Karpas-422 (cell line): ENCODE measurements around the gene CNBP. TPM values are rescaled to one million over a fixed set of nuclear protein-coding genes. Genes with fewer than 3 reads are reported as not detected.

Experiments
- DNase-seq: peaks from one replicate; pipeline ENCODE4 v3.0.0-alpha.2; 2015
- H2AFZ ChIP-seq: fragments of 200-600 bp; sonication (generic); 2 replicates; pipeline ENCODE4 v1.6.1; 2014; ENCODE audit warnings: antibody characterized with exemption, low read length, mixed read lengths
- H3K27ac ChIP-seq: fragments of 200-600 bp; sonication (generic); 2 replicates; pipeline ENCODE4 v1.5.1; 2014; ENCODE audit warnings: mild to moderate bottlenecking, low read length, moderate library complexity
- H3K27me3 ChIP-seq: fragments of 200-600 bp; sonication (generic); 2 replicates; pipeline ENCODE4 v1.6.1; 2014; ENCODE audit warnings: low read length, mixed read lengths
- H3K36me3 ChIP-seq: fragments of 200-600 bp; sonication (generic); 2 replicates; pipeline ENCODE4 v1.6.1; 2014; ENCODE audit warnings: low read length, mixed read lengths; ENCODE audit not compliant: insufficient read depth
- H3K4me1 ChIP-seq: fragments of 200-600 bp; sonication (generic); 2 replicates; pipeline ENCODE4 v1.6.1; 2014; ENCODE audit warnings: mild to moderate bottlenecking, low read length, mixed read lengths
- H3K4me2 ChIP-seq: fragments of 200-600 bp; sonication (generic); 2 replicates; pipeline ENCODE4 v1.6.1; 2014; ENCODE audit warnings: low read length, low read depth, mild to moderate bottlenecking; ENCODE audit not compliant: poor library complexity, severe bottlenecking
- H3K4me3 ChIP-seq: fragments of 200-600 bp; sonication (generic); 2 replicates; pipeline ENCODE4 v1.5.1; 2014; ENCODE audit warnings: mild to moderate bottlenecking, antibody characterized with exemption, low read length, mixed read lengths
- H3K79me2 ChIP-seq: fragments of 200-600 bp; sonication (generic); 2 replicates; pipeline ENCODE4 v1.6.1; 2014; ENCODE audit warnings: mild to moderate bottlenecking, low read length, mixed read lengths
- H3K9ac ChIP-seq: fragments of 200-600 bp; sonication (generic); 2 replicates; pipeline ENCODE4 v1.6.0; 2014; ENCODE audit warnings: low read length
- H3K9me2 ChIP-seq: fragments of 200-600 bp; sonication (generic), shearing (Covaris generic); replicated peaks from 2 replicates; pipeline ENCODE4 v1.6.0; 2014; ENCODE audit warnings: mild to moderate bottlenecking, low read length, moderate library complexity; ENCODE audit not compliant: insufficient read depth
- H3K9me3 ChIP-seq: fragments of 300-700, 200-600 bp; sonication (generic); 2 replicates; pipeline ENCODE4 v1.6.1; 2014; ENCODE audit warnings: low read length, mixed read lengths
- H4K20me1 ChIP-seq: fragments of 200-600 bp; sonication (generic); 2 replicates; pipeline ENCODE4 v1.6.1; 2014; ENCODE audit warnings: mild to moderate bottlenecking, antibody characterized with exemption, low read length, low read depth; ENCODE audit not compliant: insufficient read depth
- total RNA-seq: library from RNA; depleted of rRNA; stranded (reverse); fragments of >200 nt; shearing (Covaris generic); gene quantifications from 2 replicates; pipeline ENCODE4 v1.2.3, GENCODE V29; 2014; ENCODE audit warnings: low replicate concordance

The CNBP gene
- total RNA-seq, 1 experiment from 2014 or later: 276 TPM

DNA sequence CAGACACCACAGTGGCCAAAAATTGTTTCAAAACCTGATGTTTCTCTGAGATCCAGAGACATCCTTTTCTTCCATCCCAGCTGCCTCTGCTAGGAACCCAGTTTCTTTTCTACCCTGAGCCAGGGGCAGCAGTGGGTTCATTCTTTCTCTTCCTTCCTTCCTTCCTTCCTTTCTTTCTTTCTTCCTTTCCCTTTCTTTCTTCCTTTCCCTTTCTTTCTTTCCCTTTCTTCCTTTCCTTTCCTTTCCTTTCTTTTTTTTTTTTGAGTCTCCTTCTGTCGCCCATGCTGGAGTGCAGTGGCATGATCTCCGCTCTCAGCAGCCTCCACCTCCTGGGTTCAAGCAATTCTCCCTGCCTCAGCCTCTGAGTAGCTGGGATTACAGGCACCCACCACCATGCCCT, 35.0 kb upstream of the CNBP start:
- Histone ChIP-seq H3K27me3 (no peaks in the 10 kb centered on the region), H3K36me3 (no peaks in the 10 kb centered on the region), H3K79me2 (no peaks in the 10 kb centered on the region), H2AFZ (no peak overlapping the region), H3K27ac (no peak overlapping the region), H3K9ac (no peak overlapping the region), H3K4me1 (no peaks in the 10 kb centered on the region), H3K9me3 (no peaks in the 10 kb centered on the region), H3K9me2 (no peaks in the 10 kb centered on the region), H3K4me2 (no peak overlapping the region), H3K4me3 (no peak overlapping the region), H4K20me1 (no peaks in the 10 kb centered on the region)
- DNase-seq: no peak

DNA sequence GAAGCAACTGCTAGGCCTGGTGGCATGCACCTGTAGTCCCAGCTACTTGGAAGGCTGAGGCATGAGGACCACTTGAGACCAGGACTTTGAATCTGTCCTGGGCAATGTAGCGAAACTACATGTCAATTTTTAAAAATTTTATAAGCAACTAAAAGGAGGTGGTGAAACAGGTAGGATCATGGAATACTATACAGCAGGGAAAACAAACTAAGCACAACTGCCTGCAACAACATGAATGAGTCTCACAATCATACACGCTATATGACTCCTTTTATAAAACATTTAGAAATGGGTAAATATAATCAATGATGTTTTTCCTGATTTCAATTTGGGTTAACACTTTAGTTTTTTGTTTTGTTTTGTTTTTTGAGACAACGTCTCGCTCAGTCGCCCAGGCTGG, 29.5 kb upstream of the CNBP start:
- H4K20me1 ChIP-seq: no peaks in the 10 kb centered on the region
- no peak for DNase-seq
- no peaks in the 10 kb centered on the region for H3K9me2 ChIP-seq
- no peaks in the 10 kb centered on the region for H3K36me3 ChIP-seq
- no peak overlapping the region for H3K9ac ChIP-seq
- no peaks in the 10 kb centered on the region for H3K27me3 ChIP-seq
- no peaks in the 10 kb centered on the region for H3K9me3 ChIP-seq
- no peak overlapping the region for H3K4me3 ChIP-seq
- H3K27ac ChIP-seq: no peak overlapping the region
- no peaks in the 10 kb centered on the region for H3K79me2 ChIP-seq
- no peak overlapping the region for H2AFZ ChIP-seq
- no peak overlapping the region for H3K4me2 ChIP-seq
- no peaks in the 10 kb centered on the region for H3K4me1 ChIP-seq

DNA sequence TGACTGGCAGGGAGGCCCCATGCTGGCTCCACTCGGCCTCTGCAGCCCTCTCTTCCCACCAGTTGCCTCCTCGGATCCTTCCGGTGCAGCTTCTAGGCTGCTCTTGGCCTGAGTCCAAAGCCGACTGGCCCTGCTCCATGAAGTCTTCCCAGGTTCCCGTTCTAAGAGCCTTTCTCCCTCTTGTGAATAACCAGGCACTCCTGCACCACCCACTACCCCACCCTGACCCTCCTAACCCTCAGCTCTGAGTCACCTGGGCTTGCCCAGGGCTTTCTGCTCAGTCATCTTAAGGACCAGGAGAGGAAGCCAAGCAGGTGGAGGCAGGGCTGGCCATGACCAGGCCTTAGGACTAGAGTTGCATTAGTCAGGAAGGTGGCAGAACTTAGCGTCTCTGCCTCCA, 28.1 kb upstream of the CNBP start:
- Histone ChIP-seq H2AFZ (no peak overlapping the region), H3K4me1 (no peaks in the 10 kb centered on the region), H3K9me2 (no peaks in the 10 kb centered on the region), H3K9ac (no peak overlapping the region), H3K27me3 (no peaks in the 10 kb centered on the region), H3K4me2 (no peak overlapping the region), H3K4me3 (no peak overlapping the region), H3K9me3 (no peaks in the 10 kb centered on the region), H3K79me2 (no peaks in the 10 kb centered on the region), H3K36me3 (no peaks in the 10 kb centered on the region), H3K27ac (no peak overlapping the region), H4K20me1 (no peaks in the 10 kb centered on the region)
- DNase-seq: no peak

DNA sequence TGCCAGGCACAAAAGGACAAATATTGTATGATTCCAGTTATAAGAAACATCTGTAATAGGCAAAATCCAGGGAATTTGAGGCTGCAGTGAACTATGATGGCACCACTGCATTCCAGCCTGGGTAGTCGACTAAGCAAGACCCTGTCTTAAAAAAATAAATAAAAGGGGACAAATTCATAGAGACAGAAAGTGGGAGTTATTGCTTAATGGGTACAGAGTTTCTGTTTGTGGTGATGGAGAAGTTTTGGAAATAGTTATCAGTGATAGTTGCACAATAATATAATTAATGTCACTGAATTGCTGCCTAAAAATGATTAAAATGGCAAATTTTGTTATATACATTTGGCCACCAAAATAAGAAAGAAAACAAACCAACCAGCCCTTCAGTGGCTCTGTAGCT, 27.6 kb upstream of the CNBP start:
- Histone ChIP-seq H3K4me2 (no peak overlapping the region), H3K36me3 (no peaks in the 10 kb centered on the region), H3K9me3 (no peaks in the 10 kb centered on the region), H3K27ac (no peak overlapping the region), H3K27me3 (no peaks in the 10 kb centered on the region), H3K4me1 (no peaks in the 10 kb centered on the region), H3K79me2 (no peaks in the 10 kb centered on the region), H3K9me2 (no peaks in the 10 kb centered on the region), H3K4me3 (no peak overlapping the region), H3K9ac (no peak overlapping the region), H4K20me1 (no peaks in the 10 kb centered on the region), H2AFZ (no peak overlapping the region)
- DNase-seq: no peak

DNA sequence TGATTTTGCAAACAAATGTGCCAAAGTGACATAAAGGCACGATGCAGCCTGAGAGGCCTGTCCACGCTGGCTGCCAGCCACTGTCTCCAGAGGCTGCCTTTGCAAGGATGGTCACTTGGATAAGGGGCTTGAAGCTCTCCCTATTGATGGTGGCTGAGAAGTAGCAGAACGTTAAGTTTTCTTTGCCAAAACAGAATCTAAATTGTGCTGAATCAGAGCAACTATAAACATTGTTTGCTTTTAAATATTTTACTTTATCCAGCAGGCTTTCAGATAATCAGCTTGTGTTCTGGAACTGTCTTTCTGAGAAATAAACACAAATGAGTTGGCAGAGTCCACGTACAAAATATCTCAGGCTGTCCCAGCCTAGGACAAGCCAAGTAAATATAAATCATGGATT, 23.8 kb upstream of the CNBP start:
- no peaks in the 10 kb centered on the region for H3K9me2 ChIP-seq
- H3K36me3 ChIP-seq: no peaks in the 10 kb centered on the region
- H3K9ac ChIP-seq: no peak overlapping the region
- no peak for DNase-seq
- H3K4me3 ChIP-seq: no peak overlapping the region
- no peaks in the 10 kb centered on the region for H3K79me2 ChIP-seq
- no peak overlapping the region for H3K27ac ChIP-seq
- H4K20me1 ChIP-seq: no peaks in the 10 kb centered on the region
- H3K27me3 ChIP-seq: no peaks in the 10 kb centered on the region
- no peaks in the 10 kb centered on the region for H3K4me1 ChIP-seq
- no peak overlapping the region for H3K4me2 ChIP-seq
- no peaks in the 10 kb centered on the region for H3K9me3 ChIP-seq
- no peak overlapping the region for H2AFZ ChIP-seq

DNA sequence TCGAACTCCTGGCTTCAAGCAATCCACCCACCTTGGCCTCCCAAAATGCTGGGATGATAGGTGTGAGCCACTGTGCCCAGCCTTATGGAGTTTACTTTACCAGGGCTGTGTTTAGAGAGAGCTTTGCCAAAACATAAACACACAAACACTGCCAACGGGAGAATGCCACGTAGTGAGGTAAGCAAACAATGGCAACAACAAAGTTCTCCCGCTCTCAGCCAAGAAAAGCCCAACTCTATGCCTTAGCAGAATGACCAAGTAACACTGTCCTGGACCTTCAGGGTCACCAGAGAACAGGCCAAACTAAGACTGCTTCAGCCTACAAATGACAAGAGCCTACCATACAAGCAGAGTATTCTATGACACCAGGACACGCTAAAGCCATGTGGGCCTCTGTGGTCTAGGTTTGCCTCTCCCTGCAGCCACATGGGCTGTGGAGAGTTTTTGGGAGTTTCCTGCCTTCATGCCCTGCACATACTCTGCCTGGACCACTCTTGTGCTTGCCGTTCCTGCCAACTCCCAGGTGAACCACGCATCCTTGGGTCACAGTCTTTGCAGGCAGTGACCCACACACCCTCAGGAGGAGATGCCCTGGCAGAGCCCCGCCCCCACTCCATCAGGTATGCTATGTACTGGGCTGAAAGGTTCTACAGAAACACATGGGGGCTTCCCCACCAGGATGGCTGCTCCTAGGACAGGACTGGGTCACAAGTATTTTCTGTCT, 21.6 kb upstream of the CNBP start:
- no peaks in the 10 kb centered on the region for H4K20me1 ChIP-seq
- no peak overlapping the region for H3K4me3 ChIP-seq
- DNase-seq: no peak
- no peaks in the 10 kb centered on the region for H3K9me3 ChIP-seq
- no peak overlapping the region for H2AFZ ChIP-seq
- no peaks in the 10 kb centered on the region for H3K9me2 ChIP-seq
- no peak overlapping the region for H3K27ac ChIP-seq
- H3K27me3 ChIP-seq: no peaks in the 10 kb centered on the region
- no peaks in the 10 kb centered on the region for H3K36me3 ChIP-seq
- no peak overlapping the region for H3K4me2 ChIP-seq
- H3K4me1 ChIP-seq: no peaks in the 10 kb centered on the region
- H3K9ac ChIP-seq: no peak overlapping the region
- no peaks in the 10 kb centered on the region for H3K79me2 ChIP-seq

DNA sequence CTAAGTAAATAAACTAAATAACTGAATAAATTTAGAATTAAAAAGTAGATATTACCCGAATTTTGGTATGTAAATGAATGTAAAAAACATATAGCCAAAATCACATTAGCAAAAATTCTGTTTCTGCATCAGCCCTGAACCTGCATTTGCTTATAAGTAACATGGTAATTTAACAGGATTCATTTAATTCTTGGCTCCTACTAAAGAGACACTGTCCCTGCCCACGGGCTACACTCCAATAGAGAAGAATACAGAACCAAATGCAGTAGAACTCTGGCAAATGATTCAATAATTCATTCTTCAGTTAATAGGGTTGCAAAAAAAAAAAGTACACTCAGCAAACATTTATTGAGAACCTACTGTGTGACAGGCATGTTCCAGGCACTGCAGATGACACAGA, 20.8 kb upstream of the CNBP start:
- Histone ChIP-seq H3K9ac (no peak overlapping the region), H3K27me3 (no peaks in the 10 kb centered on the region), H3K4me2 (no peak overlapping the region), H3K4me1 (no peaks in the 10 kb centered on the region), H3K4me3 (no peak overlapping the region), H3K27ac (no peak overlapping the region), H3K36me3 (no peaks in the 10 kb centered on the region), H2AFZ (no peak overlapping the region), H3K9me2 (no peaks in the 10 kb centered on the region), H3K79me2 (no peaks in the 10 kb centered on the region), H4K20me1 (no peaks in the 10 kb centered on the region), H3K9me3 (no peaks in the 10 kb centered on the region)
- no peak for DNase-seq

DNA sequence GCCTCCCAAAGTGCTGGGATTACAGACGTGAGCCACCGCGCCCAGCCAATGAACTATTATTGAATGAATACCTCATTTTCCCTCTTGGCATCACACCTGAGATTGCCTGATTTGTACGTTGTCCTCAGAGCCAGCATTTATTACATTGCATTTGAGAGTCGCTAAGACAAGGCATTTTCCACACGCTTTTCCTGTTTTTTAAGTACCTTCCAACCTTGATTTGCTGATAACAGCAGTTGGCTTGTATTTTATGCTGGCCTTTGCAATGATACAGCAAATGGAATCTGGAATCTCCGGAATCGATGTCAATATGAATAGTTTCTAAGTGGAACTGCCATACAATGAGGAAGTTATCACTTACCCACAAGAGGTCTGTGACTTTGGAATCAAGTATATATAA, 15.7 kb upstream of the CNBP start:
- no peak overlapping the region for H3K9ac ChIP-seq
- no peaks in the 10 kb centered on the region for H3K9me2 ChIP-seq
- no peaks in the 10 kb centered on the region for H3K79me2 ChIP-seq
- no peaks in the 10 kb centered on the region for H3K9me3 ChIP-seq
- DNase-seq: no peak
- H4K20me1 ChIP-seq: 0 out of 2 replicates have a peak, but pooled peaks cover 6% of the 10 kb centered on the region
- no peaks in the 10 kb centered on the region for H3K27me3 ChIP-seq
- H3K27ac ChIP-seq: no peak overlapping the region
- H3K4me1 ChIP-seq: peaks cover 19% of the 10 kb centered on the region
- H3K36me3 ChIP-seq: no peaks in the 10 kb centered on the region
- H3K4me2 ChIP-seq: no peak overlapping the region
- no peak overlapping the region for H2AFZ ChIP-seq
- H3K4me3 ChIP-seq: no peak overlapping the region
